SK-N-SH (cell line): ENCODE measurements around the gene KCND3. TPM values are rescaled to one million over a fixed set of nuclear protein-coding genes. Genes with fewer than 3 reads are reported as not detected.
A peak's percentile ranks its signal among the peaks of the same experiment; 100 is the strongest.

Experiments
- CTCF ChIA-PET: fragments of 300-600, 350-600 bp; formaldehyde crosslinking; extraction: SDS; loops from one replicate; lab custom pipeline; 2021; lab: Yijun Ruan, JAX
- POLR2A ChIA-PET: fragments of 350-600 bp; sonication (Branson Sonifier 250); formaldehyde crosslinking; extraction: SDS; loops from one replicate; lab custom pipeline; 2020; ENCODE audit warnings: antibody characterized with exemption, inconsistent platforms; lab: Yijun Ruan, JAX
- DNase-seq: peaks from one replicate; pipeline ENCODE4 v3.0.0; 2012
- H2AFZ ChIP-seq: fragments of 200-600 bp; sonication (generic); 2 replicates; pipeline ENCODE4 v1.8.1; 2016; ENCODE audit warnings: antibody characterized with exemption, mild to moderate bottlenecking, low read depth
- H3F3A ChIP-seq: fragments of 200-600 bp; sonication (generic); replicated peaks from 2 replicates; pipeline ENCODE3; 2016; ENCODE audit warnings: antibody characterized with exemption, mild to moderate bottlenecking; ENCODE audit not compliant: insufficient read depth
- H3K27ac ChIP-seq, 2 experiments: fragments of 200-500 bp in 1 of 2; fragments of 200-600 bp in 1 of 2; sonication (Bioruptor generic) in 1 of 2; sonication (generic), shearing (Covaris generic) in 1 of 2; 2 replicates each; pipeline versions ENCODE4 v1.5.1 to v1.6.1; 2014 to 2016; ENCODE audit warnings: low read depth in 2 of 2, inconsistent platforms in 1 of 2, low read length in 1 of 2, mild to moderate bottlenecking in 1 of 2, mixed read lengths in 1 of 2
- H3K27me3 ChIP-seq: fragments of 200-600 bp; sonication (generic), shearing (Covaris generic); 2 replicates; pipeline ENCODE4 v1.6.1; 2016; ENCODE audit warnings: mixed run types; ENCODE audit not compliant: insufficient read depth
- H3K36me3 ChIP-seq, 2 experiments: fragments of 200-500 bp in 1 of 2; fragments of 200-600 bp in 1 of 2; sonication (Bioruptor generic) in 1 of 2; sonication (generic) in 1 of 2; replicated peaks in 1 of 2; 2 replicates each; pipeline versions ENCODE3 to v1.5.1; 2014 to 2016; ENCODE audit warnings: low read length in 1 of 2, mild to moderate bottlenecking in 1 of 2; ENCODE audit not compliant: insufficient read depth in 2 of 2, control insufficient read depth in 1 of 2
- H3K4me1 ChIP-seq, 2 experiments: fragments of 200-500 bp in 1 of 2; fragments of 200-600 bp in 1 of 2; sonication (Bioruptor generic) in 1 of 2; sonication (generic), shearing (Covaris generic) in 1 of 2; 2 replicates each; pipeline versions ENCODE4 v1.5.1 to v1.6.1; 2014 to 2016; ENCODE audit warnings: low read depth in 1 of 2, low read length in 1 of 2, mixed run types in 1 of 2; ENCODE audit not compliant: insufficient read depth in 2 of 2, control insufficient read depth in 1 of 2
- H3K4me2 ChIP-seq: fragments of 200-600 bp; sonication (generic), shearing (Covaris generic); 2 replicates; pipeline ENCODE4 v1.6.1; 2017; ENCODE audit warnings: mixed run types
- H3K4me3 ChIP-seq, 2 experiments: fragments of 200-500 bp in 1 of 2; fragments of 200-600 bp in 1 of 2; sonication (Bioruptor generic) in 1 of 2; sonication (generic), shearing (Covaris generic) in 1 of 2; 2 replicates each; pipeline versions ENCODE4 v1.5.1 to v1.8.1; 2014 to 2016; ENCODE audit warnings: low read depth in 2 of 2, inconsistent platforms in 1 of 2, low read length in 1 of 2, mild to moderate bottlenecking in 1 of 2, mixed read lengths in 1 of 2, moderate library complexity in 1 of 2
- H3K79me2 ChIP-seq: fragments of 200-600 bp; sonication (generic); 2 replicates; pipeline ENCODE4 v1.8.1; 2017; ENCODE audit warnings: mild to moderate bottlenecking; ENCODE audit not compliant: insufficient read depth
- H3K9ac ChIP-seq: fragments of 200-600 bp; sonication (generic); 2 replicates; pipeline ENCODE4 v1.6.1; 2017; ENCODE audit warnings: mixed run types
- H3K9me2 ChIP-seq: fragments of 200-600 bp; sonication (generic); 2 replicates; pipeline ENCODE4 v1.6.1; 2017; ENCODE audit warnings: mixed run types
- H3K9me3 ChIP-seq: fragments of 200-600 bp; sonication (generic); 2 replicates; pipeline ENCODE4 v1.6.1; 2017; ENCODE audit warnings: mixed run types, mild to moderate bottlenecking, moderate library complexity
- H4K20me1 ChIP-seq: fragments of 200-600 bp; sonication (generic); 2 replicates; pipeline ENCODE4 v1.6.1; 2017; ENCODE audit warnings: mild to moderate bottlenecking, mixed run types; ENCODE audit not compliant: insufficient read depth
- CHD2 ChIP-seq: fragments of 150-350 bp; IDR thresholded peaks from 2 replicates; pipeline ENCODE4 v1.6.1; 2018; ENCODE audit warnings: low read length; ENCODE audit not compliant: partially characterized antibody
- ELF1 ChIP-seq: IDR thresholded peaks from 2 replicates; pipeline ENCODE4 v1.4.0; 2012
- EP300 ChIP-seq, 2 experiments: IDR thresholded peaks; 2 replicates each; pipeline versions ENCODE4 v1.4.0 to v1.6.1; 2012; ENCODE audit warnings: borderline replicate concordance in 1 of 2, low read depth in 1 of 2, low read length in 1 of 2
- FOSL2 ChIP-seq: IDR thresholded peaks from 2 replicates; pipeline ENCODE4 v1.4.0; 2012; ENCODE audit warnings: low read depth, mild to moderate bottlenecking, moderate library complexity, borderline replicate concordance
- RAD21 ChIP-seq: IDR thresholded peaks from 2 replicates; pipeline ENCODE4 v1.6.1; 2012; ENCODE audit warnings: mild to moderate bottlenecking, low read length
- SMC3 ChIP-seq: IDR thresholded peaks from 2 replicates; pipeline ENCODE4 v1.6.1; 2012; ENCODE audit warnings: low read depth, low read length, improper control_type of control experiment
- TAF1 ChIP-seq: IDR thresholded peaks from 2 replicates; pipeline ENCODE4 v1.6.1; 2012; ENCODE audit warnings: low read depth, mild to moderate bottlenecking, low read length, moderate library complexity, borderline replicate concordance
- TCF12 ChIP-seq: IDR thresholded peaks from 2 replicates; pipeline ENCODE4 v1.4.0; 2012
- TEAD4 ChIP-seq: IDR thresholded peaks from 2 replicates; pipeline ENCODE4 v1.4.0; 2012; ENCODE audit warnings: mild to moderate bottlenecking, borderline replicate concordance; ENCODE audit not compliant: insufficient read depth
- WGBS: methylation state at CpG from one replicate; pipeline ENCODE4 v1.1.6; 2017; ENCODE audit warnings: low lambda C conversion rate; 5-methylcytosine and 5-hydroxymethylcytosine counted together
- polyA plus RNA-seq, 3 experiments: library from polyadenylated mRNA; depleted of rRNA; stranded (reverse); fragments of >200 nt; gene quantifications; 2 replicates each; pipeline ENCODE4 v1.2.3, GENCODE V29; 2012
- TF ChIP-seq, protein P1 (sequence below): IDR thresholded peaks from 2 replicates; pipeline ENCODE4 v1.4.0; 2012; ENCODE audit warnings: low read depth, borderline replicate concordance
- TF ChIP-seq, protein P2 (sequence below): fragments of 200-600 bp; sonication (generic); IDR thresholded peaks from 2 replicates; pipeline ENCODE4 v1.6.1; 2017; ENCODE audit warnings: antibody characterized with exemption, mild to moderate bottlenecking, moderate library complexity
- TF ChIP-seq, protein P3 (sequence below): fragments of 150-350 bp; IDR thresholded peaks from 2 replicates; pipeline ENCODE4 v1.6.1; 2016; ENCODE audit warnings: mild to moderate bottlenecking, low read depth, low read length

KCND3 gene
- polyA plus RNA-seq, 1 of the 3 experiments (the other 2 are of a cell fraction) = not detected

DNA sequence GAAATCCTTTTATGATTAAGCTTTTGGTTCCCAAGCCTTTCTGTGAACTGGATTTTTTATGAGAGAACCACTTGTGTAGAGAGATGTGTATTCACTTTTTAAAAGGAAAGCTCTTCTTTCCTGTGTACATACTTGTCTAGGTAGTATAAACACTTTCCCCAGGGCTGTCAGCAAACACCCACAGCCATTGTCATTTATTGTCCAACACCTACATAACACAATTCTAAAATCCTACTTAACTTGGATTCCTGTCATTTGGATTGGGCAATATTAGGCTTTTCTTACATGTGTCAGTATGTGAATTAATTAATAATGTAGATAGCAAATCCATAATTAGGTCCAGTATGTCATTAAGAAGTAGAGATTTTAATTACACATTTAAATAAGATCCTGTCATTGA, 221.4 kb downstream of the KCND3 start (continued):
- TF ChIP-seq, protein P1, sequence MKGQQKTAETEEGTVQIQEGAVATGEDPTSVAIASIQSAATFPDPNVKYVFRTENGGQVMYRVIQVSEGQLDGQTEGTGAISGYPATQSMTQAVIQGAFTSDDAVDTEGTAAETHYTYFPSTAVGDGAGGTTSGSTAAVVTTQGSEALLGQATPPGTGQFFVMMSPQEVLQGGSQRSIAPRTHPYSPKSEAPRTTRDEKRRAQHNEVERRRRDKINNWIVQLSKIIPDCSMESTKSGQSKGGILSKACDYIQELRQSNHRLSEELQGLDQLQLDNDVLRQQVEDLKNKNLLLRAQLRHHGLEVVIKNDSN = no peak
- TF ChIP-seq SMC3 (no peak), RAD21 (no peak), EP300 (IDR thresholded peaks at IDR 0.05; ENCODE audit: borderline replicate concordance in 1 of 2, low read depth in 1 of 2, low read length in 1 of 2) (no peak), CHD2 (no peak)
- TF ChIP-seq, protein P2, sequence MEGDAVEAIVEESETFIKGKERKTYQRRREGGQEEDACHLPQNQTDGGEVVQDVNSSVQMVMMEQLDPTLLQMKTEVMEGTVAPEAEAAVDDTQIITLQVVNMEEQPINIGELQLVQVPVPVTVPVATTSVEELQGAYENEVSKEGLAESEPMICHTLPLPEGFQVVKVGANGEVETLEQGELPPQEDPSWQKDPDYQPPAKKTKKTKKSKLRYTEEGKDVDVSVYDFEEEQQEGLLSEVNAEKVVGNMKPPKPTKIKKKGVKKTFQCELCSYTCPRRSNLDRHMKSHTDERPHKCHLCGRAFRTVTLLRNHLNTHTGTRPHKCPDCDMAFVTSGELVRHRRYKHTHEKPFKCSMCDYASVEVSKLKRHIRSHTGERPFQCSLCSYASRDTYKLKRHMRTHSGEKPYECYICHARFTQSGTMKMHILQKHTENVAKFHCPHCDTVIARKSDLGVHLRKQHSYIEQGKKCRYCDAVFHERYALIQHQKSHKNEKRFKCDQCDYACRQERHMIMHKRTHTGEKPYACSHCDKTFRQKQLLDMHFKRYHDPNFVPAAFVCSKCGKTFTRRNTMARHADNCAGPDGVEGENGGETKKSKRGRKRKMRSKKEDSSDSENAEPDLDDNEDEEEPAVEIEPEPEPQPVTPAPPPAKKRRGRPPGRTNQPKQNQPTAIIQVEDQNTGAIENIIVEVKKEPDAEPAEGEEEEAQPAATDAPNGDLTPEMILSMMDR = no peak
- TF ChIP-seq, all 33 proteins: peak for 0

DNA sequence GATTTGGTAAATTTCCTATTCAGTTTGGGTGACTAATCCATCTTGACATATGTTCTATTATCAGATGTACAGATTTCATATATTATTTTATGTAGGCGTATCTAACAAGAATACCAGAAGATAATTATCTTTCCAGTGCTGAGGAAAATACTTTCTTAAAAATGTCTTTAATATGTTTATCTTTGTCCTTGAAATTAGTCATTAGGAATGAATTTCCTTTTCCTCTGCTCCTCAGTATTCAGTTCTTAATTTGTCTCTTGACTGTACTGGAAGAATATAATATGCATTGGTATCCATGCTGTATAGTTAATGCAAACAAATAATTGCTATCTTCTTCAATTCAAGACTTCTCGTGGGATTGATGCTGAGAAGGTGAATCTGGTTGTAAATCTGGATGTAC, 227.1 kb downstream of the KCND3 start:
- Histone ChIP-seq H3K79me2 (peaks cover 39% of the 10 kb centered on the region), H4K20me1 (no peaks in the 10 kb centered on the region), H3F3A (peaks cover 16% of the 10 kb centered on the region), H3K4me3 (no peak overlapping the region), H3K4me2 (peak overlapping the region; percentile 43; the same call in 1 of the 2 replicates), H3K9me3 (no peaks in the 10 kb centered on the region), H3K36me3 (peaks cover 69 to 78% of the 10 kb centered on the region in 2 experiments), H3K9ac (peak overlapping the region; percentile 20; the same call in 1 of the 2 replicates), H3K27me3 (no peaks in the 10 kb centered on the region), H3K9me2 (no peaks in the 10 kb centered on the region), H2AFZ (no peak overlapping the region), H3K27ac (peak overlapping the region in 1 of 2 experiments; percentile 41; a peak in 1 of 4 replicates), H3K4me1 (peaks cover 0 to 14% of the 10 kb centered on the region in 2 experiments; a peak in 1 of 4 replicates)
- TF ChIP-seq TCF12 (no peak), FOSL2 (no peak), SMC3 (no peak), TEAD4 (no peak), ELF1 (no peak), TAF1 (no peak)
- TF ChIP-seq, protein P2 = no peak
- TF ChIP-seq, protein P3, sequence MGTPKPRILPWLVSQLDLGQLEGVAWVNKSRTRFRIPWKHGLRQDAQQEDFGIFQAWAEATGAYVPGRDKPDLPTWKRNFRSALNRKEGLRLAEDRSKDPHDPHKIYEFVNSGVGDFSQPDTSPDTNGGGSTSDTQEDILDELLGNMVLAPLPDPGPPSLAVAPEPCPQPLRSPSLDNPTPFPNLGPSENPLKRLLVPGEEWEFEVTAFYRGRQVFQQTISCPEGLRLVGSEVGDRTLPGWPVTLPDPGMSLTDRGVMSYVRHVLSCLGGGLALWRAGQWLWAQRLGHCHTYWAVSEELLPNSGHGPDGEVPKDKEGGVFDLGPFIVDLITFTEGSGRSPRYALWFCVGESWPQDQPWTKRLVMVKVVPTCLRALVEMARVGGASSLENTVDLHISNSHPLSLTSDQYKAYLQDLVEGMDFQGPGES = no peak
- DNase-seq = no peak
- WGBS = 62% methylated on average over 2 of the region's 2 CpGs
- CTCF ChIA-PET = interaction anchor here (1.0 to 3.3 kb wide), 2 partner anchors 47 to 1001 kb away, joined by 3 to 15 read pairs; no protein-coding TSS in a partner anchor
- POLR2A ChIA-PET = no interaction called here
